GM18907 (cell line): ENCODE data around the gene RLF.

ENCODE experiments used
- ATAC-seq: cut with Tn5 transposase; IDR thresholded peaks from one replicate; pipeline ENCODE4 v1.9.1; 2021; ENCODE audit warnings: mild to moderate bottlenecking, moderate library complexity; ENCODE audit not compliant: unreplicated experiment

The RLF gene

GRCh38 chr1:40270152-40270834 is 109.1 kb downstream of the RLF start:
- ATAC-seq = no peak

- ATAC-seq = no peak
Measured at GRCh38 chr1:40272653-40273213, 111.5 kb downstream of the RLF start.

GRCh38 chr1:40273547-40274166 is 112.5 kb downstream of the RLF start:
- ATAC-seq = no peak

GRCh38 chr1:40274331-40274730 is 113.1 kb downstream of the RLF start:
- no peak for ATAC-seq

- no peak for ATAC-seq
Measured at GRCh38 chr1:40276122-40276521, 114.9 kb downstream of the RLF start.

GRCh38 chr1:40281853-40282252 is 120.7 kb downstream of the RLF start:
- ATAC-seq = no peak
